ENCODE measurements around the gene PANK4.
A peak's percentile ranks its signal among the peaks of the same experiment; 100 is the strongest.

PANK4 gene

GRCh38 chr1:2497891-2498290, 28.5 kb downstream of the PANK4 start:
- DNase-seq (ENCODE audit: low read depth in 2 of 2): no peak

- DNase-seq (ENCODE audit: low read depth in 2 of 2): no peak
Measured at GRCh38 chr1:2496746-2497145, 29.6 kb downstream of the PANK4 start.

- DNase-seq (ENCODE audit: low read depth in 2 of 2): no peak
Measured at GRCh38 chr1:2496087-2496622, 30.2 kb downstream of the PANK4 start.

- no peak for DNase-seq (ENCODE audit: low read depth in 2 of 2)
Measured at GRCh38 chr1:2495546-2495945, 30.9 kb downstream of the PANK4 start.

- DNase-seq (ENCODE audit: low read depth in 2 of 2): no peak
Measured at GRCh38 chr1:2495026-2495425, 31.4 kb downstream of the PANK4 start.

GRCh38 chr1:2494323-2494693, 32.1 kb downstream of the PANK4 start:
- peak; percentile 10 to 11 for DNase-seq (ENCODE audit: low read depth in 2 of 2)

GRCh38 chr1:2493691-2494322, 32.6 kb downstream of the PANK4 start:
- DNase-seq (ENCODE audit: low read depth in 2 of 2): no peak

GRCh38 chr1:2493218-2493617, 33.2 kb downstream of the PANK4 start:
- DNase-seq (ENCODE audit: low read depth in 2 of 2): no peak

GRCh38 chr1:2492091-2492490, 34.3 kb downstream of the PANK4 start:
- DNase-seq (ENCODE audit: low read depth in 2 of 2): no peak

GRCh38 chr1:2489615-2490014, 36.8 kb downstream of the PANK4 start:
- no peak for DNase-seq (ENCODE audit: low read depth in 2 of 2)

- DNase-seq (ENCODE audit: low read depth in 2 of 2): no peak
Measured at GRCh38 chr1:2488688-2489087, 37.7 kb downstream of the PANK4 start.

GRCh38 chr1:2486558-2486957, 39.8 kb downstream of the PANK4 start:
- no peak for DNase-seq (ENCODE audit: low read depth in 2 of 2)

- no peak for DNase-seq (ENCODE audit: low read depth in 2 of 2)
Measured at GRCh38 chr1:2486041-2486440, 40.4 kb downstream of the PANK4 start.

GRCh38 chr1:2483970-2484369, 42.4 kb downstream of the PANK4 start:
- no peak for DNase-seq (ENCODE audit: low read depth in 2 of 2)

GRCh38 chr1:2483026-2483425, 43.4 kb downstream of the PANK4 start:
- no peak for DNase-seq (ENCODE audit: low read depth in 2 of 2)

- no peak for DNase-seq (ENCODE audit: low read depth in 2 of 2)
Measured at GRCh38 chr1:2482588-2482987, 43.8 kb downstream of the PANK4 start.

GRCh38 chr1:2481885-2482284, 44.5 kb downstream of the PANK4 start:
- no peak for DNase-seq (ENCODE audit: low read depth in 2 of 2)

- DNase-seq (ENCODE audit: low read depth in 2 of 2): no peak
Measured at GRCh38 chr1:2480986-2481364, 45.4 kb downstream of the PANK4 start.

- no peak for DNase-seq (ENCODE audit: low read depth in 2 of 2)
Measured at GRCh38 chr1:2480236-2480985, 46.0 kb downstream of the PANK4 start.

GRCh38 chr1:2479618-2480017, 46.8 kb downstream of the PANK4 start:
- DNase-seq (ENCODE audit: low read depth in 2 of 2): no peak

GRCh38 chr1:2479186-2479585, 47.2 kb downstream of the PANK4 start:
- no peak for DNase-seq (ENCODE audit: low read depth in 2 of 2)

GRCh38 chr1:2477791-2478499, 48.5 kb downstream of the PANK4 start:
- no peak for DNase-seq (ENCODE audit: low read depth in 2 of 2)

GRCh38 chr1:2477309-2477708, 49.1 kb downstream of the PANK4 start:
- no peak for DNase-seq (ENCODE audit: low read depth in 2 of 2)

Measured in fibroblast of skin of left quadriceps (primary cell).